PFSK-1 (cell line): Measurements from ENCODE around the gene STIL.

Experiments
- FOXP2 ChIP-seq: optimal IDR thresholded peaks from 2 replicates; pipeline ENCODE3; 2011; ENCODE audit warnings: borderline replicate concordance, control low read depth, inconsistent platforms; ENCODE audit not compliant: insufficient read depth; ENCODE audit errors: extremely low read length, extremely low read depth
- POLR2AphosphoS5 ChIP-seq: IDR thresholded peaks from 2 replicates; pipeline ENCODE4 v1.6.1; 2012; ENCODE audit warnings: low read depth, mild to moderate bottlenecking, control low read depth, low read length, moderate library complexity
- SIN3A ChIP-seq: IDR thresholded peaks from 2 replicates; pipeline ENCODE4 v1.6.1; 2012; ENCODE audit warnings: mild to moderate bottlenecking, low read length, moderate library complexity, borderline replicate concordance; ENCODE audit not compliant: insufficient read depth
- TAF1 ChIP-seq: IDR thresholded peaks from 2 replicates; pipeline ENCODE4 v1.6.1; 2012; ENCODE audit warnings: low read length, control low read depth, borderline replicate concordance; ENCODE audit not compliant: insufficient read depth
- TF ChIP-seq, protein P1 (sequence below), 2 experiments: IDR thresholded peaks; 2 replicates each; pipeline versions ENCODE4 v1.6.1 to v1.8.0; 2011 to 2012; ENCODE audit warnings: low read depth in 2 of 2, low read length in 2 of 2, control low read depth in 1 of 2, inconsistent platforms in 1 of 2, mild to moderate bottlenecking in 1 of 2, moderate library complexity in 1 of 2; ENCODE audit not compliant: insufficient read depth in 1 of 2

The STIL gene

DNA sequence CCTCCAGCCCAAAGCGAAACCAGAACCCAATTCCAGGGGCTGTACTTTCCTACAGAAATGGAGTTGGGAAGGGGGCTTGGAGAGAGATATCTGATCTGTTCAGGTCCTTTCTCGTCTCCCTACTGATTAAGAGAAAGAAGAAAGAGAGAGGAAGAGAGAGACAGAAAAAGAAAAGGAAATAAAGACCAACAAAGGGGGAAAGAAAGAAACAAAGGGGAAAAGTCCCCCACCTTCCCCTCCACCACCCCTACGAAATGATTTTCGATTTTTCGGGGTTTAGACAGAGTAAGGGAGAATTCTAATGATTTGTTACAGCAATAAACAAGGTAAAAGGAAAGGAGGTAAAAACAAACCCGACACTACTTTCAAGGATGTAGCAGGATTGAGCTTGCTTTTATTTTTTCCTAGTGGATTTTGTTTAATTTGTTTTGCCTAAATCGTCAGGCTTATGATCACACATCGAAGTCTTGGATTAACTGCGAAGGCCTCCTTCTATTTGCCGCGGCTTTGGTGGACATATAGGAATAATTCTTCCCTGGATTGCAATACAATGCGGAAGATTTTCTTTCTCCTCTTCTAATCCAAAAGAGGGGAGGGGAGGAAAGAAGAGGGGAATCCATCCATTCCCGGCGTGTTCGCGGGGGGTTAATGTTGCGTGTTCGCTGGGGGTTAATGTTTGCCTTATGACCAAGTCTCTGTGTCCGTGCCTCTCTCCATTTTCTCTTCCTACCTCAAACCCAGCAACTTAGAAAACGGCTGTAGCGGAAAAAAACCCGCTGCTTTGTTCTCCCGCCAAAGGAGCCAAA is 83.9 kb downstream of the STIL start:
- TF ChIP-seq, protein P1, sequence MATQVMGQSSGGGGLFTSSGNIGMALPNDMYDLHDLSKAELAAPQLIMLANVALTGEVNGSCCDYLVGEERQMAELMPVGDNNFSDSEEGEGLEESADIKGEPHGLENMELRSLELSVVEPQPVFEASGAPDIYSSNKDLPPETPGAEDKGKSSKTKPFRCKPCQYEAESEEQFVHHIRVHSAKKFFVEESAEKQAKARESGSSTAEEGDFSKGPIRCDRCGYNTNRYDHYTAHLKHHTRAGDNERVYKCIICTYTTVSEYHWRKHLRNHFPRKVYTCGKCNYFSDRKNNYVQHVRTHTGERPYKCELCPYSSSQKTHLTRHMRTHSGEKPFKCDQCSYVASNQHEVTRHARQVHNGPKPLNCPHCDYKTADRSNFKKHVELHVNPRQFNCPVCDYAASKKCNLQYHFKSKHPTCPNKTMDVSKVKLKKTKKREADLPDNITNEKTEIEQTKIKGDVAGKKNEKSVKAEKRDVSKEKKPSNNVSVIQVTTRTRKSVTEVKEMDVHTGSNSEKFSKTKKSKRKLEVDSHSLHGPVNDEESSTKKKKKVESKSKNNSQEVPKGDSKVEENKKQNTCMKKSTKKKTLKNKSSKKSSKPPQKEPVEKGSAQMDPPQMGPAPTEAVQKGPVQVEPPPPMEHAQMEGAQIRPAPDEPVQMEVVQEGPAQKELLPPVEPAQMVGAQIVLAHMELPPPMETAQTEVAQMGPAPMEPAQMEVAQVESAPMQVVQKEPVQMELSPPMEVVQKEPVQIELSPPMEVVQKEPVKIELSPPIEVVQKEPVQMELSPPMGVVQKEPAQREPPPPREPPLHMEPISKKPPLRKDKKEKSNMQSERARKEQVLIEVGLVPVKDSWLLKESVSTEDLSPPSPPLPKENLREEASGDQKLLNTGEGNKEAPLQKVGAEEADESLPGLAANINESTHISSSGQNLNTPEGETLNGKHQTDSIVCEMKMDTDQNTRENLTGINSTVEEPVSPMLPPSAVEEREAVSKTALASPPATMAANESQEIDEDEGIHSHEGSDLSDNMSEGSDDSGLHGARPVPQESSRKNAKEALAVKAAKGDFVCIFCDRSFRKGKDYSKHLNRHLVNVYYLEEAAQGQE (IDR thresholded peaks at IDR 0.05; ENCODE audit: insufficient read depth in 1 of 2, low read depth in 2 of 2, low read length in 2 of 2): no peak
- no peak for TF ChIP-seq POLR2AphosphoS5
- TF ChIP-seq FOXP2: no peak
- TF ChIP-seq SIN3A: no peak
- TF ChIP-seq TAF1: no peak

DNA sequence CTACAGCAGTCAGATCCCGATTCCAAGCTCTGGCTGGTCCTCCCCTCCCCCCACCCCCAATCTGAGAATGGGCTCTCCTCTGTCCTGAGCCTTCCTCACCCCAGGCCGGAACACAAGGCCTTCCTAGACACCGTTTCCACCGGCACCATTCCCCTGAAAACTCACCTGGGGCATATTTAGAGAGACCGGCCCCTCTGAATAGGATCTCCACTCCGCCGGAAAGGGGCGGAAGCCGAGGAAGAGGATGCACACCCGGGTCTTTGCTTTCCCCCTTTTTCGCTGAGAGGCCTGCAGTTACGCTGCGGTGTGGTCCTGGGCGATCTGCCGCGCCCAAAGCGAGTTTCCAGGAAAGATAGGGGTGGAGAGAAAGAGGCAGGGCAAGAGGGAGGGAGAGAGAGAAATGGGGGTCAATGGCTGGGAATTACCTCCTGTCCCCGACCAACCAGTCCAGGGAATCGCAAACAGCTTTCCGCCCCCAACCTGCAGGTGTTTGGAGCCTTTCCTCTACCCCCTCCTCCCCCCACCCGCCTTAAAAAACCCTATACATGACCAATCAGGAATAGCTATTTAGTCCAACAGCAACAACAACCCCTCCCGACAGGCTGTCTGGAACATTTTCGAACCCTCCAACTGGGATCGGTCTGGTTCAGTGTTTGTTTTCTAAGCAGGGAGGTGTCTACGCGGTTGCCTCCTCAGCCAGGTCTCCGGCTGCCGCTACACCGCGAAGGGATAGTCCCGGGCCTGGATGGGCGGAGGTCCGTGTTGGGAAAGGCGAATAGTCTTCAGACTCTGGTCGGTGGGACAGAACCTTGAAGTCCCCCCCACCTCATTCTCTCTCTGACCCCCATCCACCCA is 84.7 kb downstream of the STIL start:
- no peak for TF ChIP-seq SIN3A
- TF ChIP-seq POLR2AphosphoS5: no peak
- TF ChIP-seq, protein P1 (IDR thresholded peaks at IDR 0.05; ENCODE audit: insufficient read depth in 1 of 2, low read depth in 2 of 2, low read length in 2 of 2): no peak
- TF ChIP-seq TAF1: no peak
- TF ChIP-seq FOXP2: no peak

DNA sequence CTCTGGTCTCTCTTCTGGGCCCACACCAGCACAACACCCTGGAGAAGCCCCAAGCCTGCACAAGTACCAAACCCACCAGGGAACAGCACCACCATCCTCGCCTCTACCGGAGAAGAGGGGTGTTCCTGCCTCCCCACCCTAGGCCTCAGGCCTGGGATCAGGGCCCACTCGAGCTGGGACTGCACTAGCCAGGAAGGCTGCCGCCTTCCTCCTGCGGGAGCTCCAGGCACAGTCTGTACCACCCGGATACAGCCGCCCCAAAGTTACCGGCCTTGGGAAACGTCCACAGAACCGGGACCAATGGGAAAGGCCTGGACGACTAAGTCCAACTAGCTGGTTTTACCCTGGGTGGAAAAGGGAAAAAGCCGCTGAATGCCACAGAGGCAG is 85.3 kb downstream of the STIL start:
- no peak for TF ChIP-seq FOXP2
- no peak for TF ChIP-seq SIN3A
- TF ChIP-seq POLR2AphosphoS5: no peak
- TF ChIP-seq TAF1: no peak
- TF ChIP-seq, protein P1 (IDR thresholded peaks at IDR 0.05; ENCODE audit: insufficient read depth in 1 of 2, low read depth in 2 of 2, low read length in 2 of 2): no peak

DNA sequence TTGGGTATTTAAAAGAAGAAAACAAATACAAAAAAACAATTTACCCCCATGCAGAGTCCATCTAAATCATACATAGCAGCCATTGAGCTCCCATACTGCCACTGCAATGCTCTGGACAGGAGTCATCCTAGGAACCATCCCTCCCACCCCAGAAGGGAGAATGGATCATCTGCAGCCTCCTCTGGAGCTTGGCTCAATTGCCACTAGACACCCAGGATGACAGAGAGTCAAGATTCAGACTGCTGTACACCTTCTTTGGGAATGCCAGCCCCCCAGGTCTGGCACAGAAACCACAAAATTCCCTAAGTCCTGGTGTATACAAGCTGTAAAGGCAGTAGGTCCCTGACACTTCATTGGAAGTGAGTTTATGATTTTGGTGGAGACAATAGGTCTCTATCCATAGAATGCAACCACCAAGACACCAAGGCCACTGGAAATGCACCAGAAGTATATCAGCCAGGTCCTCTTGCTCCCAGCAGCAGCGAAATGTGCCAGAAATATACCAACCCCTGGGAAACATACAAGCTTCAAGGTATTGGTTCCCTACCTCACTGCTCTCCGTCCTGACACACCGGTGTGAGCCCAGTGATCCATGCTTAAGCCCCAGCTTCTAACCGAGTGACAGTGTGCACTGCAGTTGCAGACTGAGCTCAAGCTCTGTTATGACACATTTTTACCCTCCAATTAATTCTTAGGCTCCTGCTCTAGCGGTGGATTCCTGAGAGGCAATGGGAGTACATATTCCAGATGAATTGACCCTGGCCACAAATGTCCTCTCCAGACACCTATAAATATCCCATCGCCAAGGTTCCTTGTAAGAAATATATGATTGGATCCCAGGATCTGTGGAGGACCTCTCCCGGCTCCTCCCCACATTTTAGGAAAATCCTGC is 86.4 kb downstream of the STIL start:
- TF ChIP-seq FOXP2: no peak
- TF ChIP-seq, protein P1 (IDR thresholded peaks at IDR 0.05; ENCODE audit: insufficient read depth in 1 of 2, low read depth in 2 of 2, low read length in 2 of 2): no peak
- TF ChIP-seq TAF1: no peak
- no peak for TF ChIP-seq SIN3A
- TF ChIP-seq POLR2AphosphoS5: no peak
